ENCODE results near the gene TNS3.

- TF ChIP-seq CTCF (IDR thresholded peaks at IDR 0.05): no peak
- TF ChIP-seq POLR2A (IDR thresholded peaks at IDR 0.05): no peak
Measured at GRCh38 chr7:47256016-47256415, 325.9 kb downstream of the TNS3 start.

Measured in uterus (tissue), 2 donors.